Measurements from ENCODE around the gene PAX6. TPM values are rescaled to one million over a fixed set of nuclear protein-coding genes. Genes with fewer than 3 reads are reported as not detected.
A peak's percentile ranks its signal among the peaks of the same experiment; 100 is the strongest.

PAX6 gene
- polyA plus RNA-seq (2012; ENCODE audit: insufficient read length, low read depth) = 9.8 TPM

- TF ChIP-seq FOXP2 (optimal IDR thresholded peaks at IDR 0.05; ENCODE audit: borderline replicate concordance, extremely low read depth, extremely low read length, insufficient read depth) = peak; percentile 47
- TF ChIP-seq TAF1 (IDR thresholded peaks at IDR 0.05; ENCODE audit: borderline replicate concordance, insufficient read depth, low read length) = 0 out of 2 replicates have a peak, but pooled peaks have one; percentile 29
- TF ChIP-seq POLR2AphosphoS5 (IDR thresholded peaks at IDR 0.05; ENCODE audit: low read depth, low read length) = no peak
- TF ChIP-seq SIN3A (IDR thresholded peaks at IDR 0.05; ENCODE audit: borderline replicate concordance, insufficient read depth, low read length) = peak; percentile 56; the same call in 1 of the 2 replicates
- no peak for TF ChIP-seq REST (IDR thresholded peaks at IDR 0.05; ENCODE audit: insufficient read depth in 1 of 2, low read depth in 2 of 2, low read length in 2 of 2)
Observed at GRCh38 chr11:31810779-31811647, at the start of gene PAX6. PAX6 (minus strand) TSS chr11:31811322; CDS start chr11:31806411, 4,911 bp downstream.

- TF ChIP-seq TAF1 (IDR thresholded peaks at IDR 0.05; ENCODE audit: borderline replicate concordance, insufficient read depth, low read length) (no peak), FOXP2 (optimal IDR thresholded peaks at IDR 0.05; ENCODE audit: borderline replicate concordance, extremely low read depth, extremely low read length, insufficient read depth) (no peak), REST (IDR thresholded peaks at IDR 0.05; ENCODE audit: insufficient read depth in 1 of 2, low read depth in 2 of 2, low read length in 2 of 2) (no peak), SIN3A (IDR thresholded peaks at IDR 0.05; ENCODE audit: borderline replicate concordance, insufficient read depth, low read length) (no peak), POLR2AphosphoS5 (IDR thresholded peaks at IDR 0.05; ENCODE audit: low read depth, low read length) (no peak)
Observed at GRCh38 chr11:31860391-31860790, 49.3 kb upstream of the PAX6 start.

- TF ChIP-seq FOXP2 (optimal IDR thresholded peaks at IDR 0.05; ENCODE audit: borderline replicate concordance, extremely low read depth, extremely low read length, insufficient read depth) (no peak), SIN3A (IDR thresholded peaks at IDR 0.05; ENCODE audit: borderline replicate concordance, insufficient read depth, low read length) (no peak), TAF1 (IDR thresholded peaks at IDR 0.05; ENCODE audit: borderline replicate concordance, insufficient read depth, low read length) (no peak)
Observed at GRCh38 chr11:31856248-31856647, 45.1 kb upstream of the PAX6 start.

GRCh38 chr11:31855466-31855865, 44.3 kb upstream of the PAX6 start:
- TF ChIP-seq POLR2AphosphoS5 (IDR thresholded peaks at IDR 0.05; ENCODE audit: low read depth, low read length) (no peak), FOXP2 (optimal IDR thresholded peaks at IDR 0.05; ENCODE audit: borderline replicate concordance, extremely low read depth, extremely low read length, insufficient read depth) (no peak), SIN3A (IDR thresholded peaks at IDR 0.05; ENCODE audit: borderline replicate concordance, insufficient read depth, low read length) (no peak), REST (IDR thresholded peaks at IDR 0.05; ENCODE audit: insufficient read depth in 1 of 2, low read depth in 2 of 2, low read length in 2 of 2) (no peak), TAF1 (IDR thresholded peaks at IDR 0.05; ENCODE audit: borderline replicate concordance, insufficient read depth, low read length) (no peak)

GRCh38 chr11:31850365-31850764, 39.2 kb upstream of the PAX6 start:
- TF ChIP-seq REST (IDR thresholded peaks at IDR 0.05; ENCODE audit: insufficient read depth in 1 of 2, low read depth in 2 of 2, low read length in 2 of 2) = no peak
- no peak for TF ChIP-seq FOXP2 (optimal IDR thresholded peaks at IDR 0.05; ENCODE audit: borderline replicate concordance, extremely low read depth, extremely low read length, insufficient read depth)
- no peak for TF ChIP-seq POLR2AphosphoS5 (IDR thresholded peaks at IDR 0.05; ENCODE audit: low read depth, low read length)
- TF ChIP-seq SIN3A (IDR thresholded peaks at IDR 0.05; ENCODE audit: borderline replicate concordance, insufficient read depth, low read length) = no peak
- no peak for TF ChIP-seq TAF1 (IDR thresholded peaks at IDR 0.05; ENCODE audit: borderline replicate concordance, insufficient read depth, low read length)
